ENCODE measurements around the gene LZTFL1. TPM values are rescaled to one million over a fixed set of nuclear protein-coding genes. Genes with fewer than 3 reads are reported as not detected.

LZTFL1 gene
- total RNA-seq, 1 donor from 2014 or later, result 7.4 TPM

GRCh38 chr3:45807133-45807532 is 34.8 kb downstream of the LZTFL1 start:
- DNase-seq, result peak; percentile 26
- intact Hi-C loops (cut with micrococcal nuclease), result no loop called here
- H3K9me3 ChIP-seq (replicated peaks), result no peaks in the 10 kb centered on the region
- H3K4me3 ChIP-seq, result no peak overlapping the region
- TF ChIP-seq, protein P1, sequence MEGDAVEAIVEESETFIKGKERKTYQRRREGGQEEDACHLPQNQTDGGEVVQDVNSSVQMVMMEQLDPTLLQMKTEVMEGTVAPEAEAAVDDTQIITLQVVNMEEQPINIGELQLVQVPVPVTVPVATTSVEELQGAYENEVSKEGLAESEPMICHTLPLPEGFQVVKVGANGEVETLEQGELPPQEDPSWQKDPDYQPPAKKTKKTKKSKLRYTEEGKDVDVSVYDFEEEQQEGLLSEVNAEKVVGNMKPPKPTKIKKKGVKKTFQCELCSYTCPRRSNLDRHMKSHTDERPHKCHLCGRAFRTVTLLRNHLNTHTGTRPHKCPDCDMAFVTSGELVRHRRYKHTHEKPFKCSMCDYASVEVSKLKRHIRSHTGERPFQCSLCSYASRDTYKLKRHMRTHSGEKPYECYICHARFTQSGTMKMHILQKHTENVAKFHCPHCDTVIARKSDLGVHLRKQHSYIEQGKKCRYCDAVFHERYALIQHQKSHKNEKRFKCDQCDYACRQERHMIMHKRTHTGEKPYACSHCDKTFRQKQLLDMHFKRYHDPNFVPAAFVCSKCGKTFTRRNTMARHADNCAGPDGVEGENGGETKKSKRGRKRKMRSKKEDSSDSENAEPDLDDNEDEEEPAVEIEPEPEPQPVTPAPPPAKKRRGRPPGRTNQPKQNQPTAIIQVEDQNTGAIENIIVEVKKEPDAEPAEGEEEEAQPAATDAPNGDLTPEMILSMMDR (IDR thresholded peaks at IDR 0.05; ENCODE audit: borderline replicate concordance), result no peak
- H3K27me3 ChIP-seq (ENCODE audit: low read depth), result no peaks in the 10 kb centered on the region
- H3K27ac ChIP-seq (replicated peaks), result peak overlapping the region; percentile 51
- H3K4me1 ChIP-seq, result peaks cover 17% of the 10 kb centered on the region
- no peaks in the 10 kb centered on the region for H3K36me3 ChIP-seq

GRCh38 chr3:45806072-45806471 is 35.8 kb downstream of the LZTFL1 start:
- no peak for DNase-seq
- no peak overlapping the region for H3K4me3 ChIP-seq
- TF ChIP-seq, protein P1 (IDR thresholded peaks at IDR 0.05; ENCODE audit: borderline replicate concordance), result no peak
- peaks cover 17% of the 10 kb centered on the region for H3K4me1 ChIP-seq
- H3K9me3 ChIP-seq (replicated peaks), result no peaks in the 10 kb centered on the region
- intact Hi-C loops (cut with micrococcal nuclease), result no loop called here
- no peaks in the 10 kb centered on the region for H3K36me3 ChIP-seq
- H3K27ac ChIP-seq (replicated peaks), result no peak overlapping the region
- H3K27me3 ChIP-seq (ENCODE audit: low read depth), result no peaks in the 10 kb centered on the region

DNA sequence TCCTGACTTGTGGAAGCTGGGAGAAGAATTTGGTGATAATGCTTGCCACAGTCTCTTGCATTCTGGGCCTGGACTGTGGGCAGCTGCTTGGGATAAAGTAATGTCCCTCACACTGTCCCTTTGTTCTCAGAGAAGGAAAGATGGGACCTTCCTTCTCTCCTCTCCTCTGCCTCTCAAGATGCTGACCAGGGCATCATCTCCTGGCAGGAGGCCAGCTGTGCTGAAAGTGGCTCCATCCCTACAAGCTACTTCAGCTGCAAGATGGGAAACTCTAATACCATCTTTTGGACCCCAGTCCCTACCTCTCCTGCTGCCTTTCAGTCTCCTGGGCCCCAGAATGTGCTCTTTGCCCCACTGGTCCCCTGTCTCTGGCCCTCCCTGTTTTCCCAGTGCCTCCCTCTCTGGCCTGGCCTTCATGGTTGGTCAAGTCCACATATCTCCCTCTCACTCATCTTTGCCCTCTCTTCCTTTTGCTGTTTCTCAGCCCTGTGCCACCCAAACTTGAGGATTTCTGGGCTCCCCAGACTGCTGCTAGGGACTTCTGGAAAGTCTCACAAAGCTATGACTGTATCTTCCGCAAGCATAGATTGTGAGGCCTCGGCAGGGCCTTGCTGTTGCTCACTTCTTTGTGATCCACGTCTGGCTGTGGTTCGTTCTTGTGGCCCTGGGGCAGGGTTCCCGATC is 38.5 kb downstream of the LZTFL1 start:
- Histone ChIP-seq H3K36me3 (no peaks in the 10 kb centered on the region), H3K9me3 (replicated peaks) (no peaks in the 10 kb centered on the region), H3K4me1 (peaks cover 17% of the 10 kb centered on the region), H3K27me3 (ENCODE audit: low read depth) (peaks cover 18% of the 10 kb centered on the region), H3K27ac (replicated peaks) (no peak overlapping the region), H3K4me3 (no peak overlapping the region)
- intact Hi-C loops (cut with micrococcal nuclease), result no loop called here
- DNase-seq, result no peak
- TF ChIP-seq, protein P1 (IDR thresholded peaks at IDR 0.05; ENCODE audit: borderline replicate concordance), result no peak

DNA sequence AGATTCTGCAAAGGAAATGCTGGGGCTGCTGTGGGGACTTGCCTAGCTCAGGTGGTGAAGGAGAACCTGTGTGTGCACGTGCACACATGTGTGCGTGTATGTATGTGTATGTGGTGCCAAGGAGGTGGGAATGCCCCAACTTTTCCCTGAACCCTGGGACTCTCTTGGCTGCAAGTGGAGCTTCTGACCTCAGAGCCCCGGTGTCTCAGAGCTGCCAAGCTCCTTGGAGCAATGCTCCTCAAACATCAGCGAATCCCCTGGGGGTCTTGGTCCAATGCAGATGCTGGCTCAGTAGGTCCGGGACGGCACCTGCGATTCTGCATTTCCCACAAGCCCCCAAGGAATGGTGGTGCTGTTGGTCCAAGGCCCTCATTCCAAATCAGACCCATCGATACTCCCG is 39.8 kb downstream of the LZTFL1 start:
- no peak overlapping the region for H3K27ac ChIP-seq (replicated peaks)
- H3K4me3 ChIP-seq, result no peak overlapping the region
- TF ChIP-seq, protein P1 (IDR thresholded peaks at IDR 0.05; ENCODE audit: borderline replicate concordance), result no peak
- no peaks in the 10 kb centered on the region for H3K9me3 ChIP-seq (replicated peaks)
- H3K36me3 ChIP-seq, result no peaks in the 10 kb centered on the region
- intact Hi-C loops (cut with micrococcal nuclease), result no loop called here
- H3K4me1 ChIP-seq, result peaks cover 6% of the 10 kb centered on the region
- DNase-seq, result no peak
- H3K27me3 ChIP-seq (ENCODE audit: low read depth), result peaks cover 31% of the 10 kb centered on the region

DNA sequence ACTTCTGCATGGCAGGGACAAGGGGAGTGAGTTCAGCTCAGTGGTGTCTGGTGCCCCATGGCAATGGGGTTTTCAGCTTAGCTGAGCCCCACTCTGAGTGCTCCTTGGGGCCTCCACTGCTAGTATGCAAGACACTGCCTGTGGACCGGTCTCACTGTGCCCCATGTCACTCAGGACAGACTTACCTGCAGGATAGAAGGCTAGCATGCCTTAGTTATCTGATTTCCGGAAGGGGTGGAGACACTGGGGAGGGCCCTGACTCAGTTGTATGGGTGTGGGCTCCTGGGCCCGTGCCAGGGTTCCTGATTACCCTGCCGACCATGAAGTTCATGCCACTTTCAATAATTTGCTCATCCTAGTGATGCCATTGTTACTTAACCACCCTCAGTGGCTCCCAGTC is 41.3 kb downstream of the LZTFL1 start:
- Histone ChIP-seq H3K27me3 (ENCODE audit: low read depth) (peaks cover 46% of the 10 kb centered on the region), H3K4me3 (no peak overlapping the region), H3K36me3 (no peaks in the 10 kb centered on the region), H3K4me1 (peaks cover 13% of the 10 kb centered on the region), H3K27ac (replicated peaks) (no peak overlapping the region), H3K9me3 (replicated peaks) (no peaks in the 10 kb centered on the region)
- TF ChIP-seq, protein P1 (IDR thresholded peaks at IDR 0.05; ENCODE audit: borderline replicate concordance), result no peak
- no peak for DNase-seq
- intact Hi-C loops (cut with micrococcal nuclease), result no loop called here

All from left ventricle myocardium inferior (tissue), 1 donor.